ENCODE results near the gene MKX. TPM values are rescaled to one million over a fixed set of nuclear protein-coding genes. Genes with fewer than 3 reads are reported as not detected.

Gene MKX
- total RNA-seq, 1 experiment from 2014 or later = 27.5 TPM

DNA sequence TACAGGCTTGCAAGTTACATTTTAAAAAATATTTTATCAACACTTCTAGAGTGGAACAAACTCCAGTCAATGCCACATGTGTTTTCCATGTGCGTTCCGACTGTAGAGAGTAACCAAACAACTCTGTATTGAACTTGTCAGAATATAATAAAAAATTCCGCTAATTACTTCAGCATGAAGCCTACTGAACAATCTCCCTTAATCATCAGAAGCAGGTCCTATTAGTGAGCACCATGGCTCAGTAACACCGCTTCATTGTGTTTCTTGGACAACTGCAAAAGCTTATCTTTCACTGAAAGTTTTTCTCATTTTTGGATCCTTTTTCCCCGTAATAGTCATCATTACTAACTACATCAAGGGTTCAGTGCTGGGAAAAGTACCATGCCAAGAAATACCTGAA lies 117.0 kb downstream of the MKX start:
- Histone ChIP-seq H2AFZ (ENCODE audit: low read depth, low read length, poor library complexity, severe bottlenecking) (no peak overlapping the region), H3K27ac (ENCODE audit: low read depth, low read length) (no peak overlapping the region), H3K9me2 (ENCODE audit: insufficient read depth) (no peaks in the 10 kb centered on the region), H3K4me3 (replicated peaks in 1 of 2; ENCODE audit: low read depth in 1 of 2, low read length in 2 of 2) (no peak overlapping the region), H3K27me3 (ENCODE audit: insufficient read depth, low read length) (no peaks in the 10 kb centered on the region), H3K79me2 (ENCODE audit: insufficient read depth, low read length) (no peaks in the 10 kb centered on the region), H4K20me1 (ENCODE audit: insufficient read depth) (no peaks in the 10 kb centered on the region), H3K4me1 (ENCODE audit: control insufficient read depth in 1 of 2, insufficient read depth in 2 of 2, low read length in 2 of 2) (no peaks in the 10 kb centered on the region), H3K36me3 (ENCODE audit: control insufficient read depth in 1 of 2, insufficient read depth in 2 of 2, low read length in 2 of 2) (no peaks in the 10 kb centered on the region), H3K9me3 (ENCODE audit: control insufficient read depth in 1 of 2, insufficient read depth in 1 of 2, low read depth in 1 of 2, low read length in 2 of 2) (no peaks in the 10 kb centered on the region), H3K4me2 (ENCODE audit: low read length) (no peak overlapping the region), H3K9ac (ENCODE audit: low read length) (no peak overlapping the region)
- CTCF ChIA-PET = no interaction called here
- RAD21 ChIA-PET (ENCODE audit: low non-redundant PET in 1 of 2, low total read pairs in 2 of 2, uncharacterized antibody in 2 of 2, unreplicated experiment in 2 of 2) = no interaction called here
- DNase-seq (ENCODE audit: low read depth, low spot score) (no peak), ATAC-seq (no peak)
- intact Hi-C loops (cut with micrococcal nuclease) = no loop called here
- POLR2A ChIA-PET = no interaction called here
- TF ChIP-seq, protein P1, sequence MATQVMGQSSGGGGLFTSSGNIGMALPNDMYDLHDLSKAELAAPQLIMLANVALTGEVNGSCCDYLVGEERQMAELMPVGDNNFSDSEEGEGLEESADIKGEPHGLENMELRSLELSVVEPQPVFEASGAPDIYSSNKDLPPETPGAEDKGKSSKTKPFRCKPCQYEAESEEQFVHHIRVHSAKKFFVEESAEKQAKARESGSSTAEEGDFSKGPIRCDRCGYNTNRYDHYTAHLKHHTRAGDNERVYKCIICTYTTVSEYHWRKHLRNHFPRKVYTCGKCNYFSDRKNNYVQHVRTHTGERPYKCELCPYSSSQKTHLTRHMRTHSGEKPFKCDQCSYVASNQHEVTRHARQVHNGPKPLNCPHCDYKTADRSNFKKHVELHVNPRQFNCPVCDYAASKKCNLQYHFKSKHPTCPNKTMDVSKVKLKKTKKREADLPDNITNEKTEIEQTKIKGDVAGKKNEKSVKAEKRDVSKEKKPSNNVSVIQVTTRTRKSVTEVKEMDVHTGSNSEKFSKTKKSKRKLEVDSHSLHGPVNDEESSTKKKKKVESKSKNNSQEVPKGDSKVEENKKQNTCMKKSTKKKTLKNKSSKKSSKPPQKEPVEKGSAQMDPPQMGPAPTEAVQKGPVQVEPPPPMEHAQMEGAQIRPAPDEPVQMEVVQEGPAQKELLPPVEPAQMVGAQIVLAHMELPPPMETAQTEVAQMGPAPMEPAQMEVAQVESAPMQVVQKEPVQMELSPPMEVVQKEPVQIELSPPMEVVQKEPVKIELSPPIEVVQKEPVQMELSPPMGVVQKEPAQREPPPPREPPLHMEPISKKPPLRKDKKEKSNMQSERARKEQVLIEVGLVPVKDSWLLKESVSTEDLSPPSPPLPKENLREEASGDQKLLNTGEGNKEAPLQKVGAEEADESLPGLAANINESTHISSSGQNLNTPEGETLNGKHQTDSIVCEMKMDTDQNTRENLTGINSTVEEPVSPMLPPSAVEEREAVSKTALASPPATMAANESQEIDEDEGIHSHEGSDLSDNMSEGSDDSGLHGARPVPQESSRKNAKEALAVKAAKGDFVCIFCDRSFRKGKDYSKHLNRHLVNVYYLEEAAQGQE (IDR thresholded peaks at IDR 0.05; ENCODE audit: low read depth) = no peak
- TF ChIP-seq CEBPB (IDR thresholded peaks at IDR 0.05; ENCODE audit: low read depth) = no peak
- TF ChIP-seq SIN3A (IDR thresholded peaks at IDR 0.05; ENCODE audit: low read depth) = no peak
- TF ChIP-seq, protein P2, sequence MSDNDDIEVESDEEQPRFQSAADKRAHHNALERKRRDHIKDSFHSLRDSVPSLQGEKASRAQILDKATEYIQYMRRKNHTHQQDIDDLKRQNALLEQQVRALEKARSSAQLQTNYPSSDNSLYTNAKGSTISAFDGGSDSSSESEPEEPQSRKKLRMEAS (IDR thresholded peaks at IDR 0.05) = no peak
- TF ChIP-seq POLR2AphosphoS5 (IDR thresholded peaks at IDR 0.05; ENCODE audit: low read depth, low read length) = no peak
- BruUV-seq (replicated peaks) = no TSS peak

DNA sequence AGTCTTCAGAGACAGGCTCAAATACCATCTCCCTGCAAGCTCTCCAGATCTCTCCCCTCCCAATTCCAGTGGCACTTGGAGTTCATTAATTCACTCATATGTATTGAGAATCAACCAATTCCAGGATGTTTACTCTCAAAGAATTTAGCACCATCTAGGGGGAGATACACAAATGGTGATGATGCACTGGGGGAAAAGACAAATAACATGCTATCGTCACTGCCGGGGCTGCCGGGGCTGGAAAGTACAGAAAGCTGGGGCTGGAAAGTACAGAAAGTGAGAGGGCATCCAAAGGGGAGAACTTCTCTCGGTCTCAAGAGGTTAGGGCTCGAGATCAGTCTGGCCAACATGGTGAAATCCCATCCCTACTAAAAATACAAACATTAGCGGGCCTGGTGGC lies 118.7 kb downstream of the MKX start:
- BruUV-seq (replicated peaks) = no TSS peak
- RAD21 ChIA-PET (ENCODE audit: low non-redundant PET in 1 of 2, low total read pairs in 2 of 2, uncharacterized antibody in 2 of 2, unreplicated experiment in 2 of 2) = no interaction called here

More for the DNA sequence above, 118.7 kb downstream of the MKX start:
- no peaks in the 10 kb centered on the region for H3K9me2 ChIP-seq (ENCODE audit: insufficient read depth)
- H3K4me1 ChIP-seq (ENCODE audit: control insufficient read depth in 1 of 2, insufficient read depth in 2 of 2, low read length in 2 of 2) = no peaks in the 10 kb centered on the region
- ChIA-PET POLR2A (no interaction called here), CTCF (no interaction called here)
- DNase-seq (ENCODE audit: low read depth, low spot score) = no peak
- H3K36me3 ChIP-seq (ENCODE audit: control insufficient read depth in 1 of 2, insufficient read depth in 2 of 2, low read length in 2 of 2) = no peaks in the 10 kb centered on the region
- no peaks in the 10 kb centered on the region for H3K27me3 ChIP-seq (ENCODE audit: insufficient read depth, low read length)
- H3K9ac ChIP-seq (ENCODE audit: low read length) = no peak overlapping the region
- H3K27ac ChIP-seq (ENCODE audit: low read depth, low read length) = no peak overlapping the region
- no peak overlapping the region for H2AFZ ChIP-seq (ENCODE audit: low read depth, low read length, poor library complexity, severe bottlenecking)
- intact Hi-C loops (cut with micrococcal nuclease) = no loop called here
- H3K4me2 ChIP-seq (ENCODE audit: low read length) = no peak overlapping the region
- TF ChIP-seq ELF1 (IDR thresholded peaks at IDR 0.05; ENCODE audit: borderline replicate concordance, low read depth) (no peak), ZFX (IDR thresholded peaks at IDR 0.05) (no peak), RAD21 (IDR thresholded peaks at IDR 0.05; ENCODE audit: low read depth) (peak; percentile 6; the same call in 1 of the 2 replicates)
- no peaks in the 10 kb centered on the region for H3K9me3 ChIP-seq (ENCODE audit: control insufficient read depth in 1 of 2, insufficient read depth in 1 of 2, low read depth in 1 of 2, low read length in 2 of 2)
- ATAC-seq = no peak
- no peaks in the 10 kb centered on the region for H4K20me1 ChIP-seq (ENCODE audit: insufficient read depth)
- H3K79me2 ChIP-seq (ENCODE audit: insufficient read depth, low read length) = no peaks in the 10 kb centered on the region
- H3K4me3 ChIP-seq (replicated peaks in 1 of 2; ENCODE audit: low read depth in 1 of 2, low read length in 2 of 2) = no peak overlapping the region
